BE2C (cell line): ENCODE measurements around the gene SLC47A2.

Source experiments
- DNase-seq: peaks from one replicate; pipeline ENCODE4 v3.0.0-alpha.2; 2020
- H3K27me3 ChIP-seq: fragments of 250-450 bp; sonication (Bioruptor Pico); 2 replicates; pipeline ENCODE4 v1.5.1; 2020; ENCODE audit warnings: mild to moderate bottlenecking
- H3K36me3 ChIP-seq: fragments of 250-450 bp; sonication (Bioruptor Pico); 2 replicates; pipeline ENCODE4 v1.5.1; 2020; ENCODE audit warnings: mild to moderate bottlenecking
- H3K4me1 ChIP-seq: fragments of 250-450 bp; sonication (Bioruptor Pico); 2 replicates; pipeline ENCODE4 v1.5.1; 2020
- H3K4me3 ChIP-seq: 2 replicates; pipeline ENCODE4 v1.5.1; 2011; ENCODE audit warnings: low read depth, low read length
- H3K9me3 ChIP-seq: fragments of 250-450 bp; sonication (Bioruptor Pico); 2 replicates; pipeline ENCODE4 v1.5.1; 2020
- TF ChIP-seq, protein P1 (sequence below): IDR thresholded peaks from 2 replicates; pipeline ENCODE4 v1.5.1; 2012; ENCODE audit warnings: mild to moderate bottlenecking, low read depth, low read length

Gene SLC47A2

DNA sequence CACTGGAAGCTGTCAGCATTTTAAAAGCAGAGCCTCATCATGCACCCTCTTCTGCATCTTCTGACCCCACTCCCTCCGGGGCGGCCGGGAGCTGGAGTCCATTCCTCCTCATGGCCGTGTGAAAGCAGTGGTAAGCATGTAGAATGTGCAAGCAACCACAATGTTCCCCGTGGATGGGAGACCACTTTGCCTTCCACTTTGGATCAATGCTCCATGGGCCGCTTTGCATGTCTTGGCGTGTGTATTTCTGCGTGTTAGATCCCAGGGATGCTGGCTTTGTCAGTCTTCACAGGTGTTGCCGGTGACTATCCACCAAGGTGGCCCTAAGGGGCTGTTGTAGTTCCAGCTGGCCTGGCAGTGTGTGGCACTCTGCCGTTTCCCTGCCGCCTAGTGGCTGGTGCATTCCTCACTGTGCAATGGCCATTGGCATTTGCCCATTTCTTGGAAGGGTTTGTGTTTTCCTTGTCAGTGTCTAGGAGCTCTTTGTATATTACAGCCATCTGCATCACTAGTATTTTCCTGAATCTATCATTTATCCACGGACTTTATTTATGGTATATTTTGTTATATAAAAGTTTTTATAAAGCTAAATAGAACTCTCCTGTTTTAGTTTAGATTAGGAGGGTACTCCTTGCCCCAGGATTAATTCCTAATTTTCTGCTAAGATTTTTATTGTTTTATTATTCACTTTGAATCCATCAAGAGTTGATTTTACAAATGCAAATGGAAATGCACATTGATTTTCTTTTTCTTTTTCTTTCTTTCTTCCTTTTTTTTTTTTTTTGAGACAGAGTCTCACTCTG, 37.5 kb upstream of the SLC47A2 start:
- peak; percentile 30 for DNase-seq
- Histone ChIP-seq H3K4me3 (no peak overlapping the region), H3K4me1 (no peaks in the 10 kb centered on the region), H3K27me3 (no peaks in the 10 kb centered on the region), H3K36me3 (no peaks in the 10 kb centered on the region), H3K9me3 (no peaks in the 10 kb centered on the region)
- TF ChIP-seq, protein P1, sequence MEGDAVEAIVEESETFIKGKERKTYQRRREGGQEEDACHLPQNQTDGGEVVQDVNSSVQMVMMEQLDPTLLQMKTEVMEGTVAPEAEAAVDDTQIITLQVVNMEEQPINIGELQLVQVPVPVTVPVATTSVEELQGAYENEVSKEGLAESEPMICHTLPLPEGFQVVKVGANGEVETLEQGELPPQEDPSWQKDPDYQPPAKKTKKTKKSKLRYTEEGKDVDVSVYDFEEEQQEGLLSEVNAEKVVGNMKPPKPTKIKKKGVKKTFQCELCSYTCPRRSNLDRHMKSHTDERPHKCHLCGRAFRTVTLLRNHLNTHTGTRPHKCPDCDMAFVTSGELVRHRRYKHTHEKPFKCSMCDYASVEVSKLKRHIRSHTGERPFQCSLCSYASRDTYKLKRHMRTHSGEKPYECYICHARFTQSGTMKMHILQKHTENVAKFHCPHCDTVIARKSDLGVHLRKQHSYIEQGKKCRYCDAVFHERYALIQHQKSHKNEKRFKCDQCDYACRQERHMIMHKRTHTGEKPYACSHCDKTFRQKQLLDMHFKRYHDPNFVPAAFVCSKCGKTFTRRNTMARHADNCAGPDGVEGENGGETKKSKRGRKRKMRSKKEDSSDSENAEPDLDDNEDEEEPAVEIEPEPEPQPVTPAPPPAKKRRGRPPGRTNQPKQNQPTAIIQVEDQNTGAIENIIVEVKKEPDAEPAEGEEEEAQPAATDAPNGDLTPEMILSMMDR, result peak; percentile 62

DNA sequence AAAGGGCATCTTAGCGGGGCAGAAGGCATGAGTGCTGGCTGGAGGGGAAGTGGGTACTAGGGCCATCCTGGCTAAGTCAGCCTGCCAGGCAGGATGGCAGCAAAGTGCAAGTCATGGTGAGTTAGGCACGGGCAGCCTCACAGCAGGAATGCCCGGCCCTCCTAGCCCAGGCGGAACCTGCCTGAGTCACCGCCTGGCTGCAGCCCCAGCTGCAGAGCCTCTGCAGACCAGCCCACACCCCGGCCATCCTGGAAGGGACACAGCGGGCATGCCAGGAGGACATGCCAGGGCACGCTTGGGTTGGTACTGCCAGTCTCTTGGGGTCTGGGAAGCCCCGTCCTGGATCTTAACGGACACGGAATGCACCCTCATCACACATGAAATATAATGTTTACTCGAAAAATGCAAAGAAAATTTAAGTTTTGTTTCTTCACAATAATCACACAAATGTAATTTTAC, 36.7 kb upstream of the SLC47A2 start:
- no peaks in the 10 kb centered on the region for H3K9me3 ChIP-seq
- no peaks in the 10 kb centered on the region for H3K4me1 ChIP-seq
- H3K4me3 ChIP-seq, result no peak overlapping the region
- no peak for DNase-seq
- TF ChIP-seq, protein P1, result no peak
- no peaks in the 10 kb centered on the region for H3K36me3 ChIP-seq
- no peaks in the 10 kb centered on the region for H3K27me3 ChIP-seq

DNA sequence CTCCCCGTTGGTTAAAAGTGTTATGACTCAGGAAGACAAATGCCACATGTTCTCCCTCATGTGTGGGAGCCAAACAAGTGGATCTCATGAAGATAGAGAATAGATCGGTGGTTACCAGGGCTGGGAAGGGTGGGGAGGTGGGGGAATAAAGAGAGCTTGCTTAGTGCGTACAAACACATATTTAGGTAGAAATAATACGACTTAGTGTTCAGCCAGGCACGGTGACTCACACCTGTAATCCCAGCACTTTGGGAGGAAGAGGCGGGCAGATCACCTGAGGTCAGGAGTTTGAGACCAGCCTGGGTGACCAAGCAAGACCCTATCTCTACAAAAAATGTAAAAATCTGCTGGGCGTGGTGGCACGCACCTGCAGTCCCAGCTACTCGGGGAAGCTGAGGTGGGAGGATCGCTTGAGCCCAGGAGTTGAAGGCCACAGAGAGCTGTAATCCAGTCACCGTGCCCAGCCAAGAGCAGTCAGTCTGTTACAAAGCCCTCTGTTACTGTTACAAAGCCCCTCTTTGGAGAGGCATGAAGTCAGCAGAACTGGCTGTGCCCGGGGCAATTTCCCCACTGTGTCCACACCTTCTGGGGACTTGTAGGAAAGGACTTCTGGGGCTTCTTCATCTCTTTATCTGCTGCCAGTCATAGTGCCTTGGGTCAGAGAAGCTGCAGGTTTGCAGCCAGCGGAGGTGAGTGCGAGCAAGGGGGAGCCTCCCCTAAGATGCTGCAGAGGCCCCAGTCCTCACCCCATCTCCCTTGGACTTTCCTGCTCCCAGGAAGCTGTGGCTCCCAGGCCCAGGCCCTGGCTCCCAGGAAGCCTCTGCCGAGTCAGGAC, 36.0 kb upstream of the SLC47A2 start:
- H3K9me3 ChIP-seq, result no peaks in the 10 kb centered on the region
- DNase-seq, result no peak
- H3K4me1 ChIP-seq, result no peaks in the 10 kb centered on the region
- H3K4me3 ChIP-seq, result no peak overlapping the region
- H3K27me3 ChIP-seq, result no peaks in the 10 kb centered on the region
- no peaks in the 10 kb centered on the region for H3K36me3 ChIP-seq
- TF ChIP-seq, protein P1, result no peak

DNA sequence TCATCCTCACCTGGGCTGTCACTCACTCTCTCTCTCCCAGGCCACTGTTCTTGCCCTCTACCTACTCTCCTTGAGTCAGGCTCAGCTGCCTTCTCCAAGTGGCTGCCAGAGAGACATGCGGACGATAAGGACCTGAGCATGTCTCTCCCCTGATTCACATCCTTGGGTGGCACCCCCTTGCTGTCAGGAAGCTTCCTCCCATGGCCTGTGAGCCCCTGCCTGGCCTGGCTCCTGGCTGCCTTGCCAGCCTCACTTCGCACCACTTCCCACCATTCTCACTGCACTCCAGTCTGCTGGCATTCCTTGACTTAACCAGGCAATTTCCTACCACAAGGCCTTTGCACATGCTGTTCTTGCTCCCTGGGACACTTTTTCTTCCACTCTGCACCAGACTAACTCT, 34.5 kb upstream of the SLC47A2 start:
- no peaks in the 10 kb centered on the region for H3K9me3 ChIP-seq
- no peak overlapping the region for H3K4me3 ChIP-seq
- H3K36me3 ChIP-seq, result no peaks in the 10 kb centered on the region
- H3K27me3 ChIP-seq, result no peaks in the 10 kb centered on the region
- TF ChIP-seq, protein P1, result no peak
- no peak for DNase-seq
- no peaks in the 10 kb centered on the region for H3K4me1 ChIP-seq

DNA sequence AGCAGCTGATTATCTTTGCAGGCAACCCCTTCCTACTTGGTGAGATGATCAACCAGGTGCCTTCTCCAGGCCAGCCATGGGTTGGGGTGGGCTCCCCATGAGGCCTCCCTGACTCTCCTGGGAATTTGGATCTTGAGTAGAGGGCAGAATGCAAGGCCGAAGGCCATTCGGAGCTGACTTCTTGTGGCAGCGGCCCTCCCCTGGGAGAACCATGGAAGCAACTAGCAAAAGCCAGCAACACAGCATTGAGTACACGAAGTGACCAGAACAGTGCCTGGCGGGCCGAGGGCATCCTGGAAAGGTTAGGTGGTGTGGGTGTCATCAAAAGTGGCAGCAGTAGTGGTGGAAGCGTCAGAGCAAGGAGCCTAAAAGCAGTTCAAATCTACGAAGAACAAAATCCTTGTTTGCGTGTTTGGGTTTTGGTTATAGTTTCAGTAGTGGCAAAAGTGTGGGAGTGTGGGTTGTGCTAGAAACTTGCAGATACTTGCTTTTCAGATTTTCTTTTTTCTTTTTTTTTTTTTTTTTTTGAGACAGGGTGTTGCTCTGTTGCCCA, 33.7 kb upstream of the SLC47A2 start:
- Histone ChIP-seq H3K4me3 (no peak overlapping the region), H3K27me3 (no peaks in the 10 kb centered on the region), H3K9me3 (no peaks in the 10 kb centered on the region), H3K36me3 (no peaks in the 10 kb centered on the region), H3K4me1 (no peaks in the 10 kb centered on the region)
- no peak for DNase-seq
- TF ChIP-seq, protein P1, result no peak
